GM18870 (cell line): ENCODE results near the gene FMNL3.
"Not testable (repeated sequence)": the region's sequence is repeated elsewhere in the genome, so short reads cannot be mapped to it uniquely, and the experiment has no call there.

Source experiments
- ATAC-seq: cut with Tn5 transposase; IDR thresholded peaks from one replicate; pipeline ENCODE4 v1.9.1; 2021; ENCODE audit warnings: moderate library complexity; ENCODE audit not compliant: unreplicated experiment

Gene FMNL3

GRCh38 chr12:49605539-49605938 lies 101.7 kb downstream of the FMNL3 start, which contains the start of gene FAM186B:
FAM186B (minus strand) TSS chr12:49605639; CDS start chr12:49605477, 162 bp downstream.
- ATAC-seq: not testable (repeated sequence)

DNA sequence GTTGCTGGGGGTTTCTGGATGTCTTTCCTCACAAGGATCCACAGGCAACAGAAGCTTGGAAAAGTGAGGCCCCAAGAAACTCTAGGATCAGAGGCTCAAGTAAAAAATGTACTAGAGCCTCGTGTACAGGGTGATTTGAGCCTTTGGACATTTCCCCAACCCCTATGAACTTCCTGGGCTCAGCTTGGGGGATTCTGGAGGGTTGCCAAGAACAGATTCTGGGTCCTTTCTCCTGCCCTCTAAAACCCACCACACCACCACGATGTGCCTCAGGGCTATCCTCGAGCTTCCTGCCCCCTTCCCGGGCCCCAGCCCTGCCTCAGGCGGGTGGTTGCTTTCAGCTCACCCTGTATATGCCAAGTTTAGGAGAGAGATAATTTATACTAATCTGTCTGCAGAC lies 102.3 kb downstream of the FMNL3 start:
- no peak for ATAC-seq

DNA sequence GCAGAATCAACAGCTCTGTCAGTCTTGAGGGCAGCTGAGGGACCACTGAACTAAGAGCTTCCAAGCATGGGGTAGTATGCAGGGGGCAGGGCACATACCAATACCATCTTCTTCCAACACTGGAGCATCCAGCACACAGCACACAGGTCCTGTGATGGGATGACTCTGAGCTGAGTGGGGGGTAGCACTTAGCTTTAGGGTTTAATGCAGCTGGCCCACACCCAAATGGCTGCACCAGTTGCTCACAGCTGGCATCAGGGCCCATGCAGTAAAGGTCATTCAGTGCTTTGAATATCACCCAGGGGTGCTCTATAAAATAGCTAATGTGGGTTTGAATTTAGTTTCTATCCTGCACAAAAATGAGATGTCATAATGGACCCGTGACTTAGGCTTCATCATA lies 103.5 kb downstream of the FMNL3 start:
- no peak for ATAC-seq

- no peak for ATAC-seq
Observed at GRCh38 chr12:49599961-49600360, 107.2 kb downstream of the FMNL3 start.

GRCh38 chr12:49598527-49598926 lies 108.7 kb downstream of the FMNL3 start:
- no peak for ATAC-seq

DNA sequence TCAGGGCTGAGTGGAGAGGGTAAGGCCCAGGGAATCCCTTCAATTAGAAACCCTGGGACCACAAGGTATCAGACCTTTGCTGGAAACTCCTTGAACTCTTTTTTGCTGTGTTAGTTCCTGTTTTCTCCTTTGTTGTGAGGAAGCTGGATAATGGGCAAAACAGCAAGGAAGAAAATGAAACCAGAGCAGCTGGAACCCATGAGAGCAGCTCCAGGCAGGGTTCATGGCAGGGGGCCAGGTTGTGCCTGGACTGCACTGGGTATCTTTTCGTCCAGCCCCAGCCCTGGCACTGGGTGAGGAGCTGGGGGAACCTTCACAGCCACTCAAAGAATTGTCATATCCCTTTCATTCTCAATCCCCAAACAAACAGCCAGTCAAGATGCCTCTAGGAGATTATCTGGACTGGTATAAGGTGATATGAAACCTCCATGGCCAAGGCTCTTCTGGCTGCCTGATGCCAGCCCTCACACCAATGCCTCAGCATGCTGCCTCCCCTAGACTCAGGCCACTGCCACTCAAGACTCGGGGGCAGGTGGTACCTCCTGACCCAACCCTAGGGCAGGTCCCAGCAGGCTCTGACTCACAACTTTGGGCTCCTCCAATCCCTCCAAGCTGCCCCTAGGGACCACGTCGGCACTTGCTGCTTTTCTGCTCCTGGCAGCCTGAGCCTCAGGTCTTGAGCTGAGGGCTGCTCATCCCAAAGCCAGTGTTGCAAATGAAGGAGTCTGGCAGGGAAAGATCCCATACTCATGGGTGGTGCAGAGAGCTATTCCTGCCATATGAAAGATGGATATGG lies 118.3 kb downstream of the FMNL3 start:
- ATAC-seq: no peak

GRCh38 chr12:49588281-49588680 lies 118.9 kb downstream of the FMNL3 start:
- no peak for ATAC-seq

- ATAC-seq: no peak
Observed at GRCh38 chr12:49587174-49587908, 119.9 kb downstream of the FMNL3 start.
